ENCODE data around the gene ARIH2.
A peak's percentile ranks its signal among the peaks of the same experiment; 100 is the strongest.

Gene ARIH2

DNA sequence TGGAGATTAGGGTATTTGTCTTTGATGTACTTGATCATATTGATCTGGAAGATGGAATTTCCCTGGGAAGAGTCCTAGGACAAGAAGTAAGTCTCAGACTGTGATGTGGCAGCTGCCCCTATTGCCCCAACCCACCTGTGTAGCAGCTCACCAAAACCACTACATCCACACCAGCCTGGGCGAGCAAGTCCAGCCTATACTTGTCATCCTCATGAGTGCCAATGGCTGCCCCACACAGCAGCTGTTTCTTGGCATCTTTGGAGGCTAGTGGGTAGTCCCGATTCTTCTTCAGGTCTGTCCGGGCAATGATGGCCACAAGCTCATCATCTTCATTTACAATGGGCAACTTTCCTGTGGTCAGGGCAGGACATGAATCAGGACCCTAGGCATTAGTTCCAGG is 107.9 kb downstream of the ARIH2 start:
- no peak overlapping the region for H3K4me3 ChIP-seq (ENCODE audit: low read length)
- TF ChIP-seq CTCF (conservative IDR thresholded peaks at IDR 0.05; ENCODE audit: low read length): no peak
- no peak for DNase-seq (ENCODE audit: low read depth)

GRCh38 chr3:49027634-49028033 is 109.0 kb downstream of the ARIH2 start:
- TF ChIP-seq CTCF (conservative IDR thresholded peaks at IDR 0.05; ENCODE audit: low read length): no peak
- H3K4me3 ChIP-seq (ENCODE audit: low read length): peak overlapping the region; percentile 5
- no peak for DNase-seq (ENCODE audit: low read depth)

DNA sequence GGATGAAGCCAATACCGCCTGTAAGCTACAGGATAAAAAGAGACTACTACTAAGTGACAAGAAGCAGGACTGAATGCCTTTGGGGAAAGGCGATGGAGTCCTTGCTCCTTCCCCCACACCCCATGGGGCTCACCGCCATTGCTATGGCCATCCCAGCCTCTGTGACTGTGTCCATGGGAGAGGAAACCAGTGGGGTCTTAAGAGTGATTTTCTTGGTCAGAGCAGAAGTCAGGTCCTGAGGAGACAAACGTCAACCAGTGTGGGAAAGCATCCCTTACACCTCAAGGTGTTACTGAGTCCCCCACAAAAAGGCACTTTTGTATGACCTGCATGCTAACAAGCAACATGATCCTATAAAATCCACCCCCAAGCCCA is 109.6 kb downstream of the ARIH2 start:
- TF ChIP-seq CTCF (conservative IDR thresholded peaks at IDR 0.05; ENCODE audit: low read length): no peak
- peak overlapping the region; percentile 97 for H3K4me3 ChIP-seq (ENCODE audit: low read length)
- no peak for DNase-seq (ENCODE audit: low read depth)

- TF ChIP-seq CTCF (conservative IDR thresholded peaks at IDR 0.05; ENCODE audit: low read length): no peak
- H3K4me3 ChIP-seq (ENCODE audit: low read length): peak within 1 kb of the TSS; percentile 97
- peak; percentile 90 for DNase-seq (ENCODE audit: low read depth)
Measured at GRCh38 chr3:49028673-49029562, 110.3 kb downstream of the ARIH2 start, which contains the start of gene IMPDH2. TSS of gene IMPDH2 (minus strand) at chr3:49029398. CDS start at chr3:49029350, 48 bp downstream.

DNA sequence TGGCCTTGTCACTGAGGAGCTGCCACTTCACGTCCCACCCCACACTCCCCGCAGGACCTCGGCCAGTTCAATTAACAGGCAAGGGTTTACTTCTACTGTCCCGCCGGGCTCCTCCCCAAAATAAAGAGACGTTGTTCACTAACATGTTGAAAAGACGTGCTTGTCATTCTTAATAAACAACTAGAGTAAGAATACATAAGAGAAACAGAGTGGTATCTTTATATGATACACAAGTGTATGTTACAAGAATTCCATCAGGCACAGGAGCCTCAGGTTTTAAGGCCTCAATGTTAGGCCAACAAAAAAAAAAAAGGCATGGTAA is 110.9 kb downstream of the ARIH2 start:
- no peak for DNase-seq (ENCODE audit: low read depth)
- peak overlapping the region; percentile 28 for H3K4me3 ChIP-seq (ENCODE audit: low read length)
- no peak for TF ChIP-seq CTCF (conservative IDR thresholded peaks at IDR 0.05; ENCODE audit: low read length)

GRCh38 chr3:49030321-49030720 is 111.7 kb downstream of the ARIH2 start:
- H3K4me3 ChIP-seq (ENCODE audit: low read length): no peak overlapping the region
- no peak for TF ChIP-seq CTCF (conservative IDR thresholded peaks at IDR 0.05; ENCODE audit: low read length)
- no peak for DNase-seq (ENCODE audit: low read depth)

DNA sequence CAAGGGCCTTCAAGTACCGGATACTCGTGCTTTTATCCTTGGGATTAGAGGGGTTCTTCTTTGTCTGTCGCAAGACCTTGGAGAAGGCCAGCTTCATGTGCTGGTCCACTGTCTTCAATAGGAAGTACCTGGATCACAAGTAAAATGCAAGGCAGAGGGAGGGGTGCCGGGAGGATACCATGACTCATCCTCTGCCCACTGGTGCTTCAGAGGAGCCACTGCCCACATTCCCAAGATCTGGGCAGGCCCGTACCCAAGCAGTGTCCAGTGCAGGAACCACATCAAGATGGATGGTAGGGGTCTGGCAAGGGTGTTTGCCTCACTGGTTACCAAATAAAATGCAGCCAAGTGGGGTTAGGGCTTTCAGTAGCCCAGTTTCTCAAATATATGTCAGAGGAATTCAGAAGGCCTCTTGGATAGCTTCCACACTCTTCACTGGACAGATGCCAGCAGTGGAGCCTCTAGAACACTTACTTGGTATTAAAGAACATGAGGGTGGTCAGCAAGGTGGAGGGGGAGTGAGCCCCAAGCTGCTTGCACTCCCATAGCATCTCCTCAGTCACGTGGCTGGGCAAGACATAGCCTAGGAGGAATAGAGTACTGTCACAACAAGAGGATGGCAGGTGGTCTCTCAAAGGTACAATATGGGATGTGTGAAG is 114.1 kb downstream of the ARIH2 start:
- TF ChIP-seq CTCF (conservative IDR thresholded peaks at IDR 0.05; ENCODE audit: low read length): no peak
- no peak for DNase-seq (ENCODE audit: low read depth)
- H3K4me3 ChIP-seq (ENCODE audit: low read length): no peak overlapping the region

All from AG10803 (cell line).